SU-DHL-6 (cell line): ENCODE measurements around the gene KRT71.

Source experiments
- EZH2phosphoT487 ChIP-seq: fragments of 200-600 bp; sonication (generic), shearing (Covaris generic); conservative IDR thresholded peaks from 2 replicates; pipeline ENCODE4 v1.6.1; 2018; ENCODE audit warnings: mild to moderate bottlenecking, antibody characterized with exemption, low read length, moderate library complexity, mixed read lengths
- TF ChIP-seq, protein P1 (sequence below): fragments of 200-600 bp; sonication (generic); IDR thresholded peaks from one replicate; pipeline ENCODE4 v1.5.1; 2017; ENCODE audit warnings: antibody characterized with exemption, mild to moderate bottlenecking, low read length, moderate library complexity; ENCODE audit not compliant: insufficient read depth, poor library complexity, severe bottlenecking

GRCh38 chr12:52519826-52520662, 32.9 kb downstream of the KRT71 start, which contains the start of gene KRT5:
- no peak for TF ChIP-seq EZH2phosphoT487
- TF ChIP-seq, protein P1, sequence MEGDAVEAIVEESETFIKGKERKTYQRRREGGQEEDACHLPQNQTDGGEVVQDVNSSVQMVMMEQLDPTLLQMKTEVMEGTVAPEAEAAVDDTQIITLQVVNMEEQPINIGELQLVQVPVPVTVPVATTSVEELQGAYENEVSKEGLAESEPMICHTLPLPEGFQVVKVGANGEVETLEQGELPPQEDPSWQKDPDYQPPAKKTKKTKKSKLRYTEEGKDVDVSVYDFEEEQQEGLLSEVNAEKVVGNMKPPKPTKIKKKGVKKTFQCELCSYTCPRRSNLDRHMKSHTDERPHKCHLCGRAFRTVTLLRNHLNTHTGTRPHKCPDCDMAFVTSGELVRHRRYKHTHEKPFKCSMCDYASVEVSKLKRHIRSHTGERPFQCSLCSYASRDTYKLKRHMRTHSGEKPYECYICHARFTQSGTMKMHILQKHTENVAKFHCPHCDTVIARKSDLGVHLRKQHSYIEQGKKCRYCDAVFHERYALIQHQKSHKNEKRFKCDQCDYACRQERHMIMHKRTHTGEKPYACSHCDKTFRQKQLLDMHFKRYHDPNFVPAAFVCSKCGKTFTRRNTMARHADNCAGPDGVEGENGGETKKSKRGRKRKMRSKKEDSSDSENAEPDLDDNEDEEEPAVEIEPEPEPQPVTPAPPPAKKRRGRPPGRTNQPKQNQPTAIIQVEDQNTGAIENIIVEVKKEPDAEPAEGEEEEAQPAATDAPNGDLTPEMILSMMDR, result no peak
